GM12878 (cell line): ENCODE data around the gene CTNNA1. TPM values are rescaled to one million over a fixed set of nuclear protein-coding genes. Genes with fewer than 3 reads are reported as not detected.

Experiments used
- ATAC-seq: fragments of 200-7000 bp; cut with Tn5 transposase; 3 replicates; pipeline ENCODE4 v1.9.1; 2020; ENCODE audit warnings: mild to moderate bottlenecking, moderate library complexity
- BruUV-seq: library from RNA; stranded (reverse); fragments of 400-500 nt; replicated peaks from 2 replicates; lab custom pipeline; 2021; lab: Mats Ljungman, UMichigan
- CTCF ChIA-PET: fragments of 300-600 bp; sonication (Branson Sonifier 250); formaldehyde crosslinking; extraction: SDS; loops from one replicate; lab custom pipeline; 2021; ENCODE audit warnings: inconsistent platforms; lab: Yijun Ruan, JAX
- POLR2A ChIA-PET: fragments of 350-600 bp; formaldehyde crosslinking; extraction: SDS; loops from one replicate; lab custom pipeline; 2021; ENCODE audit warnings: inconsistent platforms; lab: Charles Lee
- RAD21 ChIA-PET: fragments of 300-600 bp; sonication (Branson Sonifier 250); formaldehyde crosslinking; loops from one replicate; lab custom pipeline; 2023; ENCODE audit warnings: antibody characterized with exemption; ENCODE audit not compliant: unreplicated experiment; lab: Charles Lee
- SMC1A ChIA-PET: fragments of 300-600 bp; sonication (Branson Sonifier 250); formaldehyde crosslinking; loops from one replicate; lab custom pipeline; 2023; ENCODE audit not compliant: unreplicated experiment, uncharacterized antibody; lab: Charles Lee
- DNase-seq: peaks from one replicate; pipeline ENCODE4 v3.0.0-alpha.2; 2011; ENCODE audit warnings: low read depth, low spot score
- FAIRE-seq: peaks from 3 replicates; lab custom pipeline; 2011; peaks lifted over from hg19 to GRCh38; lab: Jason Lieb, UNC
- H2AFZ ChIP-seq: 2 replicates; pipeline ENCODE4 v1.6.0; 2011; ENCODE audit warnings: low read depth, low read length, control low read depth; ENCODE audit not compliant: control insufficient read depth
- H3K27ac ChIP-seq: 2 replicates; pipeline ENCODE4 v1.5.1; 2011; ENCODE audit warnings: control low read depth; ENCODE audit not compliant: control insufficient read depth, insufficient read depth
- H3K27me3 ChIP-seq, 2 experiments: replicated peaks in 1 of 2; 2 replicates each; pipeline versions ENCODE4 v1.6.0 to v1.6.1; 2011; ENCODE audit warnings: low read length in 1 of 2; ENCODE audit not compliant: control insufficient read depth in 2 of 2, insufficient read depth in 2 of 2
- H3K36me3 ChIP-seq, 2 experiments: 2 replicates each; pipeline ENCODE4 v1.5.1; 2011; ENCODE audit warnings: low read length in 1 of 2; ENCODE audit not compliant: control insufficient read depth in 2 of 2, insufficient read depth in 2 of 2
- H3K4me1 ChIP-seq: 2 replicates; pipeline ENCODE4 v1.6.1; 2011; ENCODE audit warnings: mild to moderate bottlenecking, low read length, moderate library complexity, mixed read lengths; ENCODE audit not compliant: control insufficient read depth, insufficient read depth
- H3K4me2 ChIP-seq: 2 replicates; pipeline ENCODE4 v1.6.0; 2011; ENCODE audit warnings: control low read depth; ENCODE audit not compliant: control insufficient read depth, insufficient read depth
- H3K4me3 ChIP-seq: fragments of 200-600 bp; sonication (generic); 2 replicates; pipeline ENCODE4 v1.5.1; 2016
- H3K79me2 ChIP-seq: 2 replicates; pipeline ENCODE4 v1.6.0; 2011; ENCODE audit warnings: low read length; ENCODE audit not compliant: control insufficient read depth, insufficient read depth
- H3K9ac ChIP-seq: 2 replicates; pipeline ENCODE4 v1.8.0; 2011; ENCODE audit warnings: low read length, control low read depth, mixed read lengths; ENCODE audit not compliant: control insufficient read depth, insufficient read depth
- H3K9me3 ChIP-seq: replicated peaks from 3 replicates; pipeline ENCODE4 v1.5.1; 2011; ENCODE audit warnings: mild to moderate bottlenecking, low read length; ENCODE audit not compliant: control insufficient read depth, insufficient read depth
- H4K20me1 ChIP-seq: 2 replicates; pipeline ENCODE4 v1.6.0; 2011; ENCODE audit not compliant: control insufficient read depth, insufficient read depth
- CBX5 ChIP-seq: sonication (generic); IDR thresholded peaks from 2 replicates; pipeline ENCODE4 v1.6.1; 2016; ENCODE audit warnings: low read depth, moderate library complexity, mild to moderate bottlenecking, inconsistent platforms
- KDM1A ChIP-seq: fragments of 200-600 bp; sonication (generic); IDR thresholded peaks from 2 replicates; pipeline ENCODE4 v1.6.1; 2016; ENCODE audit warnings: borderline replicate concordance
- POLR2AphosphoS5 ChIP-seq: IDR thresholded peaks from 2 replicates; pipeline ENCODE4 v1.6.1; 2011; ENCODE audit warnings: mild to moderate bottlenecking, low read length, inconsistent platforms
- RELA ChIP-seq: fragments of 450-650 bp; IDR thresholded peaks from 2 replicates; pipeline ENCODE4 v1.8.0; 2014; ENCODE audit warnings: borderline replicate concordance; ENCODE audit not compliant: partially characterized antibody
- TARDBP ChIP-seq: IDR thresholded peaks from 2 replicates; pipeline ENCODE4 v1.6.1; 2016; ENCODE audit warnings: borderline replicate concordance
- TCF7 ChIP-seq: IDR thresholded peaks from 2 replicates; pipeline ENCODE4 v1.6.1; 2014; ENCODE audit warnings: antibody characterized with exemption, borderline replicate concordance
- ZNF217 ChIP-seq: fragments of 450-650 bp; IDR thresholded peaks from 2 replicates; pipeline ENCODE4 v1.6.1; 2017; ENCODE audit warnings: antibody characterized with exemption, mild to moderate bottlenecking
- WGBS: methylation state at CpG from one replicate; pipeline ENCODE4 v1.1.6; 2016; ENCODE audit warnings: low lambda C conversion rate; ENCODE audit not compliant: insufficient replicate concordance, insufficient coverage; ENCODE audit errors: missing lambda C conversion rate; 5-methylcytosine and 5-hydroxymethylcytosine counted together
- in situ Hi-C: fragments of 300-500 bp; cut with MboI; formaldehyde crosslinking; loops from 9 replicates; pipeline ENCODE4 v1.14.3; 2018; ENCODE audit warnings: mixed read lengths
- intact Hi-C: fragments of 100-400 bp; cut with micrococcal nuclease; formaldehyde crosslinking; loops from one replicate; pipeline ENCODE4 v1.14.2; 2022; ENCODE audit not compliant: unreplicated experiment
- polyA plus RNA-seq, 11 experiments: library from polyadenylated mRNA; depleted of rRNA in 4 of 11; unstranded in 6 of 11; stranded (reverse) in 5 of 11; fragments of >200 nt; fragmentation: Nextera tagmentation in 4 of 11; fragmentation: Illumina TruSeq in 1 of 11; extraction: Ambion mirVana in 4 of 11; extraction: Trizol in 1 of 11; gene quantifications; 1 replicate in 1 of 11; 2 replicates in 10 of 11; pipeline versions ENCODE4 v1.2.1 to v1.2.3, GENCODE V29; 2011 to 2016; ENCODE audit warnings: inconsistent platforms in 2 of 11, missing spikeins in 2 of 11, low read depth in 1 of 11
- total RNA-seq, 4 experiments: library from RNA; depleted of rRNA in 3 of 4; stranded (reverse); fragments of >200 nt in 3 of 4; fragmentation: Illumina TruSeq in 1 of 4; extraction: Trizol in 1 of 4; gene quantifications; 2 replicates each; pipeline versions ENCODE4 v1.2.1 to v1.2.3, GENCODE V29; 2013 to 2021
- TF ChIP-seq, protein P1 (sequence below): fragments of 450-650 bp; formaldehyde crosslinking; IDR thresholded peaks from 2 replicates; pipeline ENCODE4 v1.4.0; 2022; ENCODE audit warnings: mild to moderate bottlenecking, moderate library complexity
- TF ChIP-seq, protein P2 (sequence below): fragments of 450-650 bp; IDR thresholded peaks from 2 replicates; pipeline ENCODE4 v1.6.1; 2017; ENCODE audit warnings: low read depth, mild to moderate bottlenecking, moderate library complexity

Gene CTNNA1
- total and polyA plus RNA-seq, 10 of the 15 experiments (the other 5 are each of a cell fraction or from before 2014, with no cell fraction given): 32.6 to 104 (median 57.7) TPM

DNA sequence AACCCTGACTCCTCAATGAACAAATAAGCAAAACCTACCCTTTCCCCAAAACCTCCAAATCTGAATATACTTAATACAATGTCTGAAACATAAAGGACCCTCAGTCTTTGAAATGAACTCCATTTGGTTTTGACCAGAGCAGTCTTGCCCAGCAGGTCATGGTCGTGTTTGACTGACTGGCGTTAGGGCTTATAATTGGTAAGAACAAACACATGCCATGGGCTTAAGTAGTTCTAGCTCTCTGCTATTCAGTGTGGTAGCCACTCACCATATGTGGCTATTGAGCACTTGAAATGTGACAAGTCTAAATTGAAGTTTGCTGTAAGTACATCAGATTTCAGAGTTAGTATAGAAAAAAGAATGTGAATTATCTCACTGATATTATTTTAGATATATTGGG is 79.9 kb downstream of the CTNNA1 start:
- H3K79me2 ChIP-seq: no peaks in the 10 kb centered on the region
- H3K27ac ChIP-seq: no peak overlapping the region
- ChIA-PET POLR2A (no interaction called here), SMC1A (interaction anchor here (0.9 to 1.5 kb wide), 3 partner anchors 15 to 418 kb away, joined by 3 to 5 read pairs (median 3); no protein-coding TSS in a partner anchor), CTCF (interaction anchor here (0.6 to 1.5 kb wide), 3 partner anchors 11 to 43 kb away, joined by 3 to 4 read pairs (median 3); no protein-coding TSS in a partner anchor), RAD21 (interaction anchor here (1.0 kb wide), 1 partner anchor 9 kb away, joined by 3 read pairs; no protein-coding TSS in a partner anchor)
- no peaks in the 10 kb centered on the region for H3K27me3 ChIP-seq
- no peak overlapping the region for H3K9ac ChIP-seq
- in situ Hi-C loops (no loop called here), intact Hi-C loops (no loop called here)
- WGBS: 77% methylated on average over 2 of the region's 2 CpGs
- DNase-seq (no peak), FAIRE-seq (no peak), ATAC-seq (no peak)
- no peaks in the 10 kb centered on the region for H4K20me1 ChIP-seq
- TF ChIP-seq, protein P1, sequence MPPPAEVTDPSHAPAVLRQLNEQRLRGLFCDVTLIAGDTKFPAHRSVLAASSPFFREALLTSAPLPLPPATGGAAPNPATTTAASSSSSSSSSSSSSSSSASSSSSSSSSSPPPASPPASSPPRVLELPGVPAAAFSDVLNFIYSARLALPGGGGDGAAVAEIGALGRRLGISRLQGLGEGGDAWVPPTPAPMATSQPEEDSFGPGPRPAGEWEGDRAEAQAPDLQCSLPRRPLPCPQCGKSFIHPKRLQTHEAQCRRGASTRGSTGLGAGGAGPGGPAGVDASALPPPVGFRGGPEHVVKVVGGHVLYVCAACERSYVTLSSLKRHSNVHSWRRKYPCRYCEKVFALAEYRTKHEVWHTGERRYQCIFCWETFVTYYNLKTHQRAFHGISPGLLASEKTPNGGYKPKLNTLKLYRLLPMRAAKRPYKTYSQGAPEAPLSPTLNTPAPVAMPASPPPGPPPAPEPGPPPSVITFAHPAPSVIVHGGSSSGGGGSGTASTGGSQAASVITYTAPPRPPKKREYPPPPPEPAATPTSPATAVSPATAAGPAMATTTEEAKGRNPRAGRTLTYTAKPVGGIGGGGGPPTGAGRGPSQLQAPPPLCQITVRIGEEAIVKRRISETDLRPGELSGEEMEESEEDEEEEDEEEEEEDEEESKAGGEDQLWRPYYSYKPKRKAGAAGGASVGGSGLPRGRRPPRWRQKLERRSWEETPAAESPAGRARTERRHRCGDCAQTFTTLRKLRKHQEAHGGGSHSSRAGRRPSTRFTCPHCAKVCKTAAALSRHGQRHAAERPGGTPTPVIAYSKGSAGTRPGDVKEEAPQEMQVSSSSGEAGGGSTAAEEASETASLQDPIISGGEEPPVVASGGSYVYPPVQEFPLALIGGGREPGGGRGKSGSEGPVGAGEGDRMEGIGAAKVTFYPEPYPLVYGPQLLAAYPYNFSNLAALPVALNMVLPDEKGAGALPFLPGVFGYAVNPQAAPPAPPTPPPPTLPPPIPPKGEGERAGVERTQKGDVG (CRISPR knock-in tag): no peak
- TF ChIP-seq TARDBP (no peak), TCF7 (no peak), CBX5 (no peak), POLR2AphosphoS5 (no peak), KDM1A (no peak), ZNF217 (no peak), RELA (no peak)
- TF ChIP-seq, protein P2, sequence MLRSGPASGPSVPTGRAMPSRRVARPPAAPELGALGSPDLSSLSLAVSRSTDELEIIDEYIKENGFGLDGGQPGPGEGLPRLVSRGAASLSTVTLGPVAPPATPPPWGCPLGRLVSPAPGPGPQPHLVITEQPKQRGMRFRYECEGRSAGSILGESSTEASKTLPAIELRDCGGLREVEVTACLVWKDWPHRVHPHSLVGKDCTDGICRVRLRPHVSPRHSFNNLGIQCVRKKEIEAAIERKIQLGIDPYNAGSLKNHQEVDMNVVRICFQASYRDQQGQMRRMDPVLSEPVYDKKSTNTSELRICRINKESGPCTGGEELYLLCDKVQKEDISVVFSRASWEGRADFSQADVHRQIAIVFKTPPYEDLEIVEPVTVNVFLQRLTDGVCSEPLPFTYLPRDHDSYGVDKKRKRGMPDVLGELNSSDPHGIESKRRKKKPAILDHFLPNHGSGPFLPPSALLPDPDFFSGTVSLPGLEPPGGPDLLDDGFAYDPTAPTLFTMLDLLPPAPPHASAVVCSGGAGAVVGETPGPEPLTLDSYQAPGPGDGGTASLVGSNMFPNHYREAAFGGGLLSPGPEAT: no peak
- BruUV-seq: no TSS peak
- no peak overlapping the region for H2AFZ ChIP-seq
- H3K4me1 ChIP-seq: no peaks in the 10 kb centered on the region
- H3K4me2 ChIP-seq: no peak overlapping the region
- H3K4me3 ChIP-seq: no peak overlapping the region
- H3K36me3 ChIP-seq: peaks cover 0 to 2% of the 10 kb centered on the region in 2 experiments; a peak in 1 of 4 replicates
- H3K9me3 ChIP-seq: no peaks in the 10 kb centered on the region
